Immature natural killer cell (primary cell): ENCODE results near the gene DPP3. TPM values are rescaled to one million over a fixed set of nuclear protein-coding genes. Genes with fewer than 3 reads are reported as not detected.

Experiments used
- DNase-seq, 3 donors: peaks; one replicate each; pipeline ENCODE4 v3.0.0; 2022; ENCODE audit warnings: mixed read lengths in 1 of 3
- H3K27ac Mint-ChIP-seq, 6 donors: one replicate each; pipeline ENCODE4 v1.8.0; 2020; ENCODE audit warnings: mixed read lengths in 6 of 6, mild to moderate bottlenecking in 5 of 6, inconsistent platforms in 4 of 6, moderate library complexity in 3 of 6
- H3K27me3 Mint-ChIP-seq, 3 donors: one replicate each; pipeline ENCODE4 v1.8.0; 2020 to 2021; ENCODE audit warnings: low read depth in 3 of 3, mild to moderate bottlenecking in 3 of 3, mixed read lengths in 3 of 3, moderate library complexity in 3 of 3, inconsistent platforms in 1 of 3
- H3K36me3 Mint-ChIP-seq, 3 donors: one replicate each; pipeline ENCODE4 v1.8.0; 2020; ENCODE audit warnings: mixed read lengths in 3 of 3, inconsistent platforms in 2 of 3, mild to moderate bottlenecking in 2 of 3
- H3K4me1 Mint-ChIP-seq, 2 donors: one replicate each; pipeline ENCODE4 v1.8.0; 2020; ENCODE audit warnings: inconsistent platforms in 2 of 2, mild to moderate bottlenecking in 2 of 2, mixed read lengths in 2 of 2, moderate library complexity in 1 of 2
- H3K4me3 Mint-ChIP-seq, 5 donors: one replicate each; pipeline ENCODE4 v1.8.0; 2020; ENCODE audit warnings: mild to moderate bottlenecking in 5 of 5, mixed read lengths in 5 of 5, inconsistent platforms in 3 of 5, moderate library complexity in 3 of 5
- H3K9me3 Mint-ChIP-seq, 6 donors: one replicate each; pipeline ENCODE4 v1.8.0; 2020; ENCODE audit warnings: mild to moderate bottlenecking in 6 of 6, mixed read lengths in 6 of 6, inconsistent platforms in 4 of 6, moderate library complexity in 3 of 6
- polyA plus RNA-seq, 3 donors: library from polyadenylated mRNA; unstranded; fragments of 300-500 nt; fragmentation: Illumina TruSeq; gene quantifications; one replicate each; pipeline ENCODE4 v1.2.3, GENCODE V29; 2021

DPP3 gene
- polyA plus RNA-seq, 3 donors from 2014 or later = 44.5 to 54.2 (median 47.6) TPM

GRCh38 chr11:66478729-66479393 is 1.4 kb upstream of the DPP3 start:
- Mint-ChIP-seq H3K36me3 (no peaks in the 10 kb centered on the region), H3K27ac (peak overlapping the region; percentile 88 to 92 (median 89)), H3K4me1 (peaks cover 26 to 33% of the 10 kb centered on the region in 2 donors), H3K4me3 (peak overlapping the region; percentile 88 to 94 (median 91)), H3K27me3 (peaks cover 0 to 7% (median 2%) of the 10 kb centered on the region in 3 donors), H3K9me3 (no peaks in the 10 kb centered on the region)
- peak in 1 of 3 donors; percentile 15 for DNase-seq

GRCh38 chr11:66479394-66480116 is 679 bp upstream of the DPP3 start:
- peak in 1 of 3 donors; percentile 14 for DNase-seq
- Mint-ChIP-seq H3K4me1 (peaks cover 26 to 33% of the 10 kb centered on the region in 2 donors), H3K36me3 (no peaks in the 10 kb centered on the region), H3K27me3 (peaks cover 0 to 7% (median 2%) of the 10 kb centered on the region in 3 donors), H3K9me3 (no peaks in the 10 kb centered on the region), H3K4me3 (peak overlapping the region; percentile 88 to 94 (median 91)), H3K27ac (peak overlapping the region; percentile 88 to 92 (median 89))

GRCh38 chr11:66484806-66485380 is 4.7 kb downstream of the DPP3 start:
- Mint-ChIP-seq H3K4me3 (no peak overlapping the region), H3K4me1 (peaks cover 13 to 19% of the 10 kb centered on the region in 2 donors), H3K9me3 (no peaks in the 10 kb centered on the region), H3K27me3 (peaks cover 0 to 6% (median 4%) of the 10 kb centered on the region in 3 donors), H3K36me3 (peaks cover 0 to 13% (median 0%) of the 10 kb centered on the region in 3 donors), H3K27ac (no peak overlapping the region)
- no peak for DNase-seq

DNA sequence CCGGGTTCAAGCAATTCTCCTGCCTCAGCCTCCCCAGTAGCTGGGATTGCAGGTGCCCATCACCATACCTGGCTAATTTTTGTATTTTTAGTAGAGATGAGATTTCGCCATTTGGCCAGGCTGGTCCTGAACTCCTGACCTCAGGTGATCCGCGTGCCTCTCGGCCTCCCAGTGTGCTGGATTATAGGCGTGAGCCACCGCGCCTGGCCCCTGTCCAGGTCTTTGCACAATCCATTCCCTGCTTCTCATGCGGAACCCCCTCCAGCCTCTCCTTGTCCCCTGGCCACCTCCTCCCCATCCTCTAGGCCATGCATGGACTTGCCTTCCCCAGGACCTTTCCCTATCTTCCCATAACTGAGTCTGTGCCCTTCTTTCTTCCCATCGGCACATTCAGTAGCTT is 8.7 kb downstream of the DPP3 start:
- Mint-ChIP-seq H3K27me3 (peaks cover 0 to 5% (median 0%) of the 10 kb centered on the region in 3 donors), H3K27ac (no peak overlapping the region), H3K9me3 (no peaks in the 10 kb centered on the region), H3K4me1 (no peaks in the 10 kb centered on the region), H3K4me3 (no peak overlapping the region), H3K36me3 (peaks cover 4 to 22% (median 5%) of the 10 kb centered on the region in 3 donors)
- DNase-seq = no peak

GRCh38 chr11:66489636-66490035 is 9.4 kb downstream of the DPP3 start:
- H3K4me3 Mint-ChIP-seq = no peak overlapping the region
- H3K36me3 Mint-ChIP-seq = peaks cover 4 to 22% (median 5%) of the 10 kb centered on the region in 3 donors
- no peaks in the 10 kb centered on the region for H3K4me1 Mint-ChIP-seq
- H3K9me3 Mint-ChIP-seq = no peaks in the 10 kb centered on the region
- DNase-seq = no peak
- H3K27me3 Mint-ChIP-seq = peaks cover 0 to 5% (median 0%) of the 10 kb centered on the region in 3 donors
- H3K27ac Mint-ChIP-seq = no peak overlapping the region

GRCh38 chr11:66491315-66491935 is 11.2 kb downstream of the DPP3 start:
- no peak overlapping the region for H3K27ac Mint-ChIP-seq
- peaks cover 4 to 22% (median 5%) of the 10 kb centered on the region in 3 donors for H3K36me3 Mint-ChIP-seq
- no peaks in the 10 kb centered on the region for H3K9me3 Mint-ChIP-seq
- H3K27me3 Mint-ChIP-seq = peaks cover 0 to 5% (median 0%) of the 10 kb centered on the region in 3 donors
- no peaks in the 10 kb centered on the region for H3K4me1 Mint-ChIP-seq
- no peak for DNase-seq
- H3K4me3 Mint-ChIP-seq = no peak overlapping the region

GRCh38 chr11:66492161-66492865 is 12.1 kb downstream of the DPP3 start:
- H3K9me3 Mint-ChIP-seq = no peaks in the 10 kb centered on the region
- peaks cover 5 to 26% (median 9%) of the 10 kb centered on the region in 3 donors for H3K36me3 Mint-ChIP-seq
- no peak for DNase-seq
- no peak overlapping the region for H3K4me3 Mint-ChIP-seq
- peaks cover 0 to 5% (median 0%) of the 10 kb centered on the region in 3 donors for H3K27me3 Mint-ChIP-seq
- H3K4me1 Mint-ChIP-seq = no peaks in the 10 kb centered on the region
- H3K27ac Mint-ChIP-seq = no peak overlapping the region

DNA sequence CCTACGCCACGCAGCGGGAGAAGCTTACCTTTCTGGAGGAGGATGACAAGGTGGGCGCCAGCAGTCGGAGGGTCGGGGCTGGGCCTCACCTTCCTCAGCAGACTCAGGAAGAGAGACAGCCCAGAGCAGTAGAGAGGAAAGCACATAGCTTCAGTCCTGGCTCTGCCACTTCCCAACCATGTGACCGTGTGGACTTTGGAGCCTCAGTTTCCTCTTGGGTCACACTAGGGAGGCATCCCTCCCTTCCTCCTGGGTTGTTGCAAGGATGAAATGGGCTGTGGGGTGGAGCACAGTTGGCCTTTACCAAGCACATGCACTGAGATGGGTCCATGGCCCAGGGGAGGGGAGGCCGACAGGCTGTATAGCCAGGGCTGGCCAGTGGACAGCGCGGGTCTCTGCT is 12.9 kb downstream of the DPP3 start:
- peaks cover 0 to 5% (median 0%) of the 10 kb centered on the region in 3 donors for H3K27me3 Mint-ChIP-seq
- no peaks in the 10 kb centered on the region for H3K4me1 Mint-ChIP-seq
- H3K9me3 Mint-ChIP-seq = no peaks in the 10 kb centered on the region
- no peak for DNase-seq
- H3K36me3 Mint-ChIP-seq = peaks cover 5 to 26% (median 9%) of the 10 kb centered on the region in 3 donors
- no peak overlapping the region for H3K4me3 Mint-ChIP-seq
- H3K27ac Mint-ChIP-seq = no peak overlapping the region

DNA sequence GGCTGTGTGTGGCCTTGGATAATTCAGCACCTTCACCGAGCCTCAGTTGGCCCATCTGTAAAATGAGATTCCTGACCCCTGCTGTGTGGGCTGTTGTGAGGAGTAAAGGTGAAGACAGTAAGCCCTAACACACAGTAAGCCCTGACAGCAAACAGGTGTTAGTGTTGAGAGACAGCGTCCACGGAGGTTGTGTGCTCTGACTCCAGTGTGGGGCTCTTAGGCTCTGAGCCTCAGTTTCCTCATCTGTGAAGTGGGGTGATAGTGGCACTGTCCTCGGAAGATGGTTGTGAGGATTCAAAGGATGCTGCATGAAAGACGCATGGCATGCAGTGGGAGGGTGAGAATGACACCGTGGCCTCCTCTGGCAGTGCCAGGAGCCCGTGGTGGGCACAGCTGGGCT is 14.2 kb downstream of the DPP3 start:
- no peaks in the 10 kb centered on the region for H3K27me3 Mint-ChIP-seq
- no peak for DNase-seq
- no peaks in the 10 kb centered on the region for H3K9me3 Mint-ChIP-seq
- H3K4me1 Mint-ChIP-seq = no peaks in the 10 kb centered on the region
- no peak overlapping the region for H3K27ac Mint-ChIP-seq
- no peak overlapping the region for H3K4me3 Mint-ChIP-seq
- H3K36me3 Mint-ChIP-seq = peaks cover 5 to 27% (median 9%) of the 10 kb centered on the region in 3 donors

DNA sequence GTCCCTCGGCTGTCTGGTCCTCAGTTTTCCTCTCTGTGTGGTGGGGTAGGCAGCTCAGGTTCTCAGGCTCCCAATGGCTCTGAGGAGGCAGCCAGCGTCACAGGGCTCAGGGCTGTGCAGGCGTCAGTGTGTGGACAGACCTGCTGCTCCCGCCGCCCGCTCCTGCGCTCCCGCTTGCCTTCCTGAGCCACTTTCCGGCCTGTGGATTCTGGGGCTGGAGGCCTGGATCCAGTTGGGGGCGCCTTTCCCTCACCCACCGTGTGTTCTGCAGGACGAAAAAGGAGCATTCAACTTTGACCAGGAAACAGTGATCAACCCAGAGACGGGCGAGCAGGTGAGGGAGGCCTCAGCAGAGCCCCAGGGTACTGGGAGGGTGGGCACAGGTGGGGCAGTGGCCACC is 14.7 kb downstream of the DPP3 start:
- Mint-ChIP-seq H3K36me3 (peaks cover 9 to 23% (median 9%) of the 10 kb centered on the region in 3 donors), H3K27me3 (no peaks in the 10 kb centered on the region), H3K4me1 (no peaks in the 10 kb centered on the region), H3K4me3 (no peak overlapping the region), H3K9me3 (no peaks in the 10 kb centered on the region), H3K27ac (no peak overlapping the region)
- DNase-seq = no peak

DNA sequence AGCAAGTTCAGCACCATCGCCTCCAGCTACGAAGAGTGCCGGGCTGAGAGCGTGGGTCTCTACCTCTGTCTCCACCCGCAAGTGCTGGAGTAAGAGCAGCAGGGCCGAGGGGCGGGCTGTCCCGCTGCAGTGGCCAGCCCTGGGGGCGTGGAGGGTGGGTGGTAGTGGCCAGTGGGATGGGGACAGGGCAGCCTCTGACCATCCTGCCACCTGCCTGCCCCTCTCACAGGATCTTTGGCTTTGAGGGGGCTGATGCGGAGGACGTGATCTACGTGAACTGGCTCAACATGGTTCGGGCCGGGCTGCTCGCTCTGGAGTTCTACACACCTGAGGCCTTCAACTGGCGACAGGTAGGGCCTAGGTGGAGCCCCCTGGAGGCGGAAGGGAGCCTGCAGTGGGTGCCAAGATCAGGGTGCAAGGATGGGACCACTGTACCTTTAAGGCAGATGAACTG is 15.2 kb downstream of the DPP3 start:
- H3K9me3 Mint-ChIP-seq = no peaks in the 10 kb centered on the region
- no peak for DNase-seq
- no peaks in the 10 kb centered on the region for H3K4me1 Mint-ChIP-seq
- H3K27ac Mint-ChIP-seq = no peak overlapping the region
- no peak overlapping the region for H3K4me3 Mint-ChIP-seq
- no peaks in the 10 kb centered on the region for H3K27me3 Mint-ChIP-seq
- H3K36me3 Mint-ChIP-seq = peaks cover 8 to 23% (median 9%) of the 10 kb centered on the region in 3 donors

DNA sequence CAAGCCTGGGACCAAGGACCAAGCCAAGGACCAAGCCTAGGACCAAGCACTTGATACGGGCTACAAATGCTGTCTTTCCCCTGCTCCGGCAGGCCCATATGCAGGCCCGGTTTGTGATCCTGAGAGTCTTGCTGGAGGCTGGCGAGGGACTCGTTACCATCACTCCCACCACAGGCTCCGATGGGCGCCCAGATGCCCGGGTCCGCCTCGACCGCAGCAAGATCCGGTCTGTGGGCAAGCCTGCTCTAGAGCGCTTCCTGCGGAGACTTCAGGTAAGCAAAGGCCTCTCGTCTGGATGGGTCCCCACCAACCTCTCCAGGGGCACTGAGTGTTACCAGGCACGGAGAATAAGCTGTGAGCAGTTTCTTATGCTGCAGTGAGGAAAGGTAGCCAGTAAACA is 17.0 kb downstream of the DPP3 start:
- Mint-ChIP-seq H3K27ac (no peak overlapping the region), H3K27me3 (no peaks in the 10 kb centered on the region), H3K9me3 (no peaks in the 10 kb centered on the region), H3K4me3 (no peak overlapping the region), H3K36me3 (peaks cover 6 to 23% (median 13%) of the 10 kb centered on the region in 3 donors), H3K4me1 (no peaks in the 10 kb centered on the region)
- no peak for DNase-seq

- no peaks in the 10 kb centered on the region for H3K9me3 Mint-ChIP-seq
- no peak overlapping the region for H3K4me3 Mint-ChIP-seq
- H3K27me3 Mint-ChIP-seq = no peaks in the 10 kb centered on the region
- DNase-seq = no peak
- H3K27ac Mint-ChIP-seq = no peak overlapping the region
- H3K4me1 Mint-ChIP-seq = no peaks in the 10 kb centered on the region
- H3K36me3 Mint-ChIP-seq = peaks cover 4 to 20% (median 8%) of the 10 kb centered on the region in 3 donors
Measured at GRCh38 chr11:66498506-66498905, 18.3 kb downstream of the DPP3 start.
